SK-N-SH (cell line): ENCODE data around the gene INPP5B. TPM values are rescaled to one million over a fixed set of nuclear protein-coding genes. Genes with fewer than 3 reads are reported as not detected.
A peak's percentile ranks its signal among the peaks of the same experiment; 100 is the strongest.

Experiments
- CHD2 ChIP-seq: fragments of 150-350 bp; IDR thresholded peaks from 2 replicates; pipeline ENCODE4 v1.6.1; 2018; ENCODE audit warnings: low read length; ENCODE audit not compliant: partially characterized antibody
- EP300 ChIP-seq, 2 experiments: IDR thresholded peaks; 2 replicates each; pipeline versions ENCODE4 v1.4.0 to v1.6.1; 2012; ENCODE audit warnings: borderline replicate concordance in 1 of 2, low read depth in 1 of 2, low read length in 1 of 2
- GATA2 ChIP-seq: sonication (generic); formaldehyde crosslinking; IDR thresholded peaks from 2 replicates; pipeline ENCODE4 v1.5.0; 2020; ENCODE audit warnings: mild to moderate bottlenecking, missing genetic modification reagents
- NFIC ChIP-seq: IDR thresholded peaks from 2 replicates; pipeline ENCODE4 v1.4.0; 2012; ENCODE audit warnings: borderline replicate concordance
- PBX3 ChIP-seq: IDR thresholded peaks from 2 replicates; pipeline ENCODE4; 2012
- RCOR1 ChIP-seq: fragments of 150-350 bp; IDR thresholded peaks from 2 replicates; pipeline ENCODE4 v1.6.1; 2017; ENCODE audit warnings: antibody characterized with exemption, low read length
- REST ChIP-seq: IDR thresholded peaks from 2 replicates; pipeline ENCODE4 v1.6.1; 2012; ENCODE audit warnings: mild to moderate bottlenecking, low read depth, low read length, moderate library complexity
- RXRA ChIP-seq: IDR thresholded peaks from 2 replicates; pipeline ENCODE4 v1.4.0; 2012; ENCODE audit warnings: low read depth, mild to moderate bottlenecking, borderline replicate concordance
- SMC3 ChIP-seq: IDR thresholded peaks from 2 replicates; pipeline ENCODE4 v1.6.1; 2012; ENCODE audit warnings: low read depth, low read length, improper control_type of control experiment
- TCF12 ChIP-seq: IDR thresholded peaks from 2 replicates; pipeline ENCODE4 v1.4.0; 2012
- TEAD4 ChIP-seq: IDR thresholded peaks from 2 replicates; pipeline ENCODE4 v1.4.0; 2012; ENCODE audit warnings: mild to moderate bottlenecking, borderline replicate concordance; ENCODE audit not compliant: insufficient read depth
- USF1 ChIP-seq: IDR thresholded peaks from 2 replicates; pipeline ENCODE4 v1.4.0; 2012; ENCODE audit warnings: low read depth, borderline replicate concordance
- ZBTB33 ChIP-seq: IDR thresholded peaks from 2 replicates; pipeline ENCODE4 v1.4.0; 2012; ENCODE audit warnings: low read depth, borderline replicate concordance
- polyA plus RNA-seq, 3 experiments: library from polyadenylated mRNA; depleted of rRNA; stranded (reverse); fragments of >200 nt; gene quantifications; 2 replicates each; pipeline ENCODE4 v1.2.3, GENCODE V29; 2012

Gene INPP5B
- polyA plus RNA-seq, 1 of the 3 experiments (the other 2 are of a cell fraction) = 10.5 TPM

GRCh38 chr1:37859507-37860345 is 87.1 kb downstream of the INPP5B start, which contains the start of gene MTF1 (continued):
- TF ChIP-seq PBX3 (peak; percentile 19; the same call in 1 of the 2 replicates), RCOR1 (no peak), GATA2 (no peak), REST (no peak), TEAD4 (no peak), EP300 (IDR thresholded peaks at IDR 0.05; ENCODE audit: borderline replicate concordance in 1 of 2, low read depth in 1 of 2, low read length in 1 of 2) (no peak), CHD2 (peak; percentile 77), NFIC (no peak), SMC3 (peak; percentile 51), RXRA (no peak), TCF12 (no peak), ZBTB33 (no peak), USF1 (peak; percentile 47; the same call in 1 of the 2 replicates)
- TF ChIP-seq, all 33 proteins: peak for 18
